Measurements from ENCODE around the gene PPP1R3A.

The PPP1R3A gene

GRCh38 chr7:113875224-113875623 is 43.6 kb downstream of the PPP1R3A start:
- DNase-seq, result no peak

GRCh38 chr7:113873554-113874151 is 45.2 kb downstream of the PPP1R3A start:
- DNase-seq, result peak; percentile 37

GRCh38 chr7:113872981-113873380 is 45.8 kb downstream of the PPP1R3A start:
- no peak for DNase-seq

- DNase-seq, result no peak
Measured at GRCh38 chr7:113867325-113867724, 51.5 kb downstream of the PPP1R3A start.

- DNase-seq, result no peak
Measured at GRCh38 chr7:113856010-113856409, 62.8 kb downstream of the PPP1R3A start.

GRCh38 chr7:113840954-113841353 is 77.9 kb downstream of the PPP1R3A start:
- DNase-seq, result no peak

- DNase-seq, result no peak
Measured at GRCh38 chr7:113835367-113835766, 83.4 kb downstream of the PPP1R3A start.

- DNase-seq, result no peak
Measured at GRCh38 chr7:113832196-113832745, 86.5 kb downstream of the PPP1R3A start.

- DNase-seq, result peak; percentile 53
Measured at GRCh38 chr7:113831556-113831955, 87.3 kb downstream of the PPP1R3A start.

GRCh38 chr7:113828581-113828980 is 90.2 kb downstream of the PPP1R3A start:
- DNase-seq, result no peak

Measured in kidney glomerular epithelial cell (primary cell).